ENCODE data around the gene SLC22A23. TPM values are rescaled to one million over a fixed set of nuclear protein-coding genes. Genes with fewer than 3 reads are reported as not detected.

Gene SLC22A23
- total and polyA plus RNA-seq, 2 experiments from 2014 or later = 6.1 to 38.3 TPM

DNA sequence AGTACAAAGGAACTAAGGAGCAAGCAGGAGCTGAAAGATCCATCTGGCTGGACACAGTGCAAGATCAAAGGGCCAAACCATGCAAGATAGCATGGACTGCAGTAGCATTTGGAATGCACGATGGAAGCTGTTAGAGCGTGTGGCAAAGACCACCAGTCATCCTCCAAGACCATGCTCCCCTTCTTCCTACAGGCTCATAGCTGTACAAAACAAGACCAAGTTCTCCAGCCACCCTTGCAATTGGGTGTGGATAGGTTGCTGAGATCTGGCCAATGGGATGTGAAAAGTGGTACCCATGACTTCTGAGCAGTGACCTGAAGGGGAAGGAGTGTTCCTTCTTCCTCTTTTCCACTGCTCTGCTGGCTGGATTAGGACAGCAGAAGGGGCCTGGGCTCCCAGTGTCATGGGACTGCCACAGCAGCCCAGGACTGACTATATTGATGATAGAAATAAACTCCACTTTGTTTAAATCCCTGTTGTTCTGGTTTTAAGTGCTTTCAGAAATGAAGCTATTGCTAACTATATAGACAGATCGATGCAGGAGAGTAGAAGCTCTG is 64.9 kb downstream of the SLC22A23 start (continued):
- TF ChIP-seq, protein P1, sequence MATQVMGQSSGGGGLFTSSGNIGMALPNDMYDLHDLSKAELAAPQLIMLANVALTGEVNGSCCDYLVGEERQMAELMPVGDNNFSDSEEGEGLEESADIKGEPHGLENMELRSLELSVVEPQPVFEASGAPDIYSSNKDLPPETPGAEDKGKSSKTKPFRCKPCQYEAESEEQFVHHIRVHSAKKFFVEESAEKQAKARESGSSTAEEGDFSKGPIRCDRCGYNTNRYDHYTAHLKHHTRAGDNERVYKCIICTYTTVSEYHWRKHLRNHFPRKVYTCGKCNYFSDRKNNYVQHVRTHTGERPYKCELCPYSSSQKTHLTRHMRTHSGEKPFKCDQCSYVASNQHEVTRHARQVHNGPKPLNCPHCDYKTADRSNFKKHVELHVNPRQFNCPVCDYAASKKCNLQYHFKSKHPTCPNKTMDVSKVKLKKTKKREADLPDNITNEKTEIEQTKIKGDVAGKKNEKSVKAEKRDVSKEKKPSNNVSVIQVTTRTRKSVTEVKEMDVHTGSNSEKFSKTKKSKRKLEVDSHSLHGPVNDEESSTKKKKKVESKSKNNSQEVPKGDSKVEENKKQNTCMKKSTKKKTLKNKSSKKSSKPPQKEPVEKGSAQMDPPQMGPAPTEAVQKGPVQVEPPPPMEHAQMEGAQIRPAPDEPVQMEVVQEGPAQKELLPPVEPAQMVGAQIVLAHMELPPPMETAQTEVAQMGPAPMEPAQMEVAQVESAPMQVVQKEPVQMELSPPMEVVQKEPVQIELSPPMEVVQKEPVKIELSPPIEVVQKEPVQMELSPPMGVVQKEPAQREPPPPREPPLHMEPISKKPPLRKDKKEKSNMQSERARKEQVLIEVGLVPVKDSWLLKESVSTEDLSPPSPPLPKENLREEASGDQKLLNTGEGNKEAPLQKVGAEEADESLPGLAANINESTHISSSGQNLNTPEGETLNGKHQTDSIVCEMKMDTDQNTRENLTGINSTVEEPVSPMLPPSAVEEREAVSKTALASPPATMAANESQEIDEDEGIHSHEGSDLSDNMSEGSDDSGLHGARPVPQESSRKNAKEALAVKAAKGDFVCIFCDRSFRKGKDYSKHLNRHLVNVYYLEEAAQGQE (IDR thresholded peaks at IDR 0.05; ENCODE audit: unreplicated experiment) = no peak
- no peak for TF ChIP-seq NANOG (IDR thresholded peaks at IDR 0.05; ENCODE audit: borderline replicate concordance)
- no peak for TF ChIP-seq EZH2 (IDR thresholded peaks at IDR 0.05; ENCODE audit: low read depth, unreplicated experiment)
- TF ChIP-seq POLR2AphosphoS5 (IDR thresholded peaks at IDR 0.05; ENCODE audit: low read depth) = no peak
- no peak for TF ChIP-seq EZH2phosphoT487 (IDR thresholded peaks at IDR 0.05; ENCODE audit: unreplicated experiment)
- no peak for TF ChIP-seq ZNF331 (CRISPR knock-in tag; IDR thresholded peaks at IDR 0.05; ENCODE audit: low read depth)
- no peak for TF ChIP-seq JUNB (IDR thresholded peaks at IDR 0.05; ENCODE audit: unreplicated experiment)

DNA sequence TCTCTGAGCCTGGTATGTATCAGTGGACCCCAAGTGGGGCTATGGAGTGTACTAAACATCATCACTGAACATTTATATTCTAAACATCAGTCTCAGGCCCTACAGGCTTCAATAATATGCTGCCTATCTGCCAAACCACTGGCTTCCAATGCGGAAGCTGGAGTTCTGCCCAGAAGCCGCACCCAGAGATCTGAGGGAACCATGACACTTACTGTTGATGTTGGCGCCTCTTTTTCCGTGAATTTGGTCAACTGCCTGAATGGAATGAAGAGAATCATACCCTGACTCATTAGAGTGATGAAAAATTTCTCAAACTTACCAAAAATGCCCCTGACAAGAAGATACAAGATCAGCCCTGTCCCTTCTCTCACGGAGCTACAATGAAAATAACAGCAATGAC is 66.2 kb downstream of the SLC22A23 start:
- H3K4me3 Mint-ChIP-seq = no peak overlapping the region
- no peaks in the 10 kb centered on the region for H3K27me3 ChIP-seq (ENCODE audit: insufficient read depth)
- H3K27me3 Mint-ChIP-seq (ENCODE audit: insufficient read depth, low read depth, poor library complexity) = peaks cover 2% of the 10 kb centered on the region
- peaks cover 37% of the 10 kb centered on the region for H3K36me3 Mint-ChIP-seq (ENCODE audit: low read depth)
- no peaks in the 10 kb centered on the region for H3K9me3 Mint-ChIP-seq
- H3K79me2 ChIP-seq (replicated peaks; ENCODE audit: insufficient read depth) = peaks cover 46% of the 10 kb centered on the region
- no peak for DNase-seq (ENCODE audit: low spot score)
- no peak overlapping the region for H3K27ac Mint-ChIP-seq
- no peaks in the 10 kb centered on the region for H3K4me1 ChIP-seq (ENCODE audit: insufficient read depth)
- H3F3A ChIP-seq (replicated peaks; ENCODE audit: low read depth) = no peaks in the 10 kb centered on the region
- no peak for ATAC-seq
- H3K4me3 ChIP-seq = no peak overlapping the region
- peaks cover 34% of the 10 kb centered on the region for H3K4me1 Mint-ChIP-seq
- no peak overlapping the region for H2AFZ ChIP-seq
- H4K20me1 ChIP-seq (replicated peaks; ENCODE audit: insufficient read depth) = peaks cover 5% of the 10 kb centered on the region; the same call in 1 of the 2 replicates
- no peak overlapping the region for H3K4me2 ChIP-seq
- H3K9me2 ChIP-seq (ENCODE audit: insufficient read depth) = no peaks in the 10 kb centered on the region
- no peak overlapping the region for H3K27ac ChIP-seq (ENCODE audit: low read depth)
- H3K36me3 ChIP-seq (ENCODE audit: insufficient read depth) = peaks cover 8% of the 10 kb centered on the region; the same call in 1 of the 2 replicates
- TF ChIP-seq EZH2 (IDR thresholded peaks at IDR 0.05; ENCODE audit: low read depth, unreplicated experiment) (no peak), ZNF331 (CRISPR knock-in tag; IDR thresholded peaks at IDR 0.05; ENCODE audit: low read depth) (no peak), JUNB (IDR thresholded peaks at IDR 0.05; ENCODE audit: unreplicated experiment) (no peak), POLR2AphosphoS5 (IDR thresholded peaks at IDR 0.05; ENCODE audit: low read depth) (no peak), EZH2phosphoT487 (IDR thresholded peaks at IDR 0.05; ENCODE audit: unreplicated experiment) (no peak), ZNF462 (CRISPR knock-in tag; IDR thresholded peaks at IDR 0.05) (no peak), NANOG (IDR thresholded peaks at IDR 0.05; ENCODE audit: borderline replicate concordance) (no peak), STAT1 (IDR thresholded peaks at IDR 0.05; ENCODE audit: unreplicated experiment) (no peak)
- TF ChIP-seq, protein P1 (IDR thresholded peaks at IDR 0.05; ENCODE audit: unreplicated experiment) = no peak
